MM.1S (cell line): ENCODE data around the gene SPOCK1.

ENCODE experiments used
- DNase-seq: peaks from one replicate; pipeline ENCODE4 v3.0.0-alpha.2; 2015
- H2AFZ ChIP-seq: fragments of 300-600 bp; sonication (generic); 2 replicates; pipeline ENCODE4 v1.6.0; 2016; ENCODE audit warnings: antibody characterized with exemption, low read length
- H3F3A ChIP-seq: fragments of 300-600 bp; sonication (generic); 2 replicates; pipeline ENCODE4 v1.6.1; 2016; ENCODE audit warnings: mild to moderate bottlenecking, antibody characterized with exemption, low read length, moderate library complexity, mixed read lengths; ENCODE audit not compliant: insufficient read depth
- H3K27ac ChIP-seq: fragments of 300-600 bp; sonication (generic); 2 replicates; pipeline ENCODE4 v1.5.1; 2016; ENCODE audit warnings: mild to moderate bottlenecking, low read length
- H3K27me3 ChIP-seq: fragments of 300-600 bp; sonication (generic); replicated peaks from 2 replicates; pipeline ENCODE4 v1.6.0; 2016; ENCODE audit warnings: low read length; ENCODE audit not compliant: insufficient read depth
- H3K36me3 ChIP-seq: fragments of 300-600 bp; sonication (generic); replicated peaks from 2 replicates; pipeline ENCODE4 v1.6.1; 2016; ENCODE audit warnings: mild to moderate bottlenecking, low read length, mixed read lengths; ENCODE audit not compliant: insufficient read depth
- H3K4me1 ChIP-seq: fragments of 300-600 bp; sonication (generic); 2 replicates; pipeline ENCODE4 v1.6.1; 2016; ENCODE audit warnings: low read length, mixed read lengths
- H3K4me2 ChIP-seq: fragments of 300-600 bp; sonication (generic); 2 replicates; pipeline ENCODE4 v1.6.0; 2016; ENCODE audit warnings: low read depth, low read length
- H3K4me3 ChIP-seq: fragments of 300-600 bp; sonication (generic); 2 replicates; pipeline ENCODE4 v1.5.1; 2016; ENCODE audit warnings: low read length, mixed read lengths
- H3K79me2 ChIP-seq: fragments of 300-600 bp; sonication (generic); 2 replicates; pipeline ENCODE4 v1.6.1; 2016; ENCODE audit warnings: mixed run types, low read length, mixed read lengths
- H3K9ac ChIP-seq: fragments of 300-600 bp; sonication (generic); 2 replicates; pipeline ENCODE4 v1.6.1; 2016; ENCODE audit warnings: low read length, mixed read lengths
- H3K9me2 ChIP-seq: fragments of 300-600 bp; sonication (generic); replicated peaks from 2 replicates; pipeline ENCODE4 v1.6.1; 2016; ENCODE audit warnings: mild to moderate bottlenecking, low read length, mixed read lengths; ENCODE audit not compliant: insufficient read depth
- H3K9me3 ChIP-seq: fragments of 300-600 bp; sonication (generic); replicated peaks from 2 replicates; pipeline ENCODE4 v1.6.1; 2016; ENCODE audit warnings: mild to moderate bottlenecking, low read length, mixed read lengths; ENCODE audit not compliant: insufficient read depth
- H4K20me1 ChIP-seq: fragments of 300-600 bp; sonication (generic); 2 replicates; pipeline ENCODE4 v1.6.1; 2016; ENCODE audit warnings: mild to moderate bottlenecking, low read length, moderate library complexity, mixed read lengths; ENCODE audit not compliant: insufficient read depth
- CTCF ChIP-seq: fragments of 300-600 bp; sonication (generic); IDR thresholded peaks from 2 replicates; pipeline ENCODE4 v1.5.1; 2016; ENCODE audit warnings: antibody characterized with exemption, low read length, mixed read lengths
- EZH2 ChIP-seq: fragments of 300-600 bp; sonication (generic); optimal IDR thresholded peaks from 2 replicates; pipeline ENCODE3; 2017; ENCODE audit warnings: low read depth, mild to moderate bottlenecking, antibody characterized with exemption, low read length, mixed read lengths
- EZH2phosphoT487 ChIP-seq: fragments of 300-600 bp; sonication (generic); IDR thresholded peaks from 2 replicates; pipeline ENCODE4 v1.6.1; 2018; ENCODE audit warnings: antibody characterized with exemption, low read length

The SPOCK1 gene

DNA sequence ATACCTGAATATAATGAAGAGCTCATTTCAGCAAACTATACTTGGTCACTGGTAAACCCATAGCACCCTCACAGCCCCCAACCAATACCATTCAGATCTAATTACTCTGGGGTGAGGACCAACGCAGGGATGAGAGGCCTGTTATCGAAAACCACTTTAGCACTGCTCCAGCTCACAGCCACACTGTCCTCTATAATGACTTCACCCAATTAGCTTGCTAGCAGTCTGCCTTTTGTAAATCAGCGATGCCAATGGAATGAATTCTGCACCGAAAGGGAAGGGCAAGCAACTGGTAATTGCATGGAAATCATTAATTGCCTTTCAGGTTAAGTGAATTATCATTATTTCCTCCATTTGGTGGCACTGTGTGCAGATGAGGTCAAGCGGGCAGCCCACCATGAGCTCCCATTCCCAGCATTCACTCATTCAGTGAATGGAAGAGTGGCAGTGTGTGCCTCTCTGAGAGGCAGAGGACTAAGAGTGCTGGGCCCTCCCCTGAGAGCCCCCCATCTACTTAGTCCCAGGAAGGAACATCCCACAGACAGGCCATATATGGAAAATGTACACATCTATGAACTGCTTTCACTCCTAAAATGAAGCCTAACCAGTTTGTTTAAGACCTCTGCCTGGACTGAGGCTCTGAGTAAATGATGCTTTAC, 262.1 kb downstream of the SPOCK1 start:
- Histone ChIP-seq H3K4me2 (no peak overlapping the region), H3K9ac (no peak overlapping the region), H2AFZ (no peak overlapping the region), H3F3A (no peaks in the 10 kb centered on the region), H3K9me2 (no peaks in the 10 kb centered on the region), H3K4me3 (no peak overlapping the region), H3K4me1 (no peaks in the 10 kb centered on the region), H3K9me3 (no peaks in the 10 kb centered on the region), H3K36me3 (no peaks in the 10 kb centered on the region), H3K27me3 (no peaks in the 10 kb centered on the region), H3K27ac (no peak overlapping the region), H3K79me2 (no peaks in the 10 kb centered on the region), H4K20me1 (no peaks in the 10 kb centered on the region)
- no peak for TF ChIP-seq EZH2
- no peak for TF ChIP-seq EZH2phosphoT487
- no peak for TF ChIP-seq CTCF
- DNase-seq: no peak

- Histone ChIP-seq H3F3A (no peaks in the 10 kb centered on the region), H3K4me1 (no peaks in the 10 kb centered on the region), H3K9me3 (no peaks in the 10 kb centered on the region), H3K9ac (no peak overlapping the region), H2AFZ (no peak overlapping the region), H3K36me3 (no peaks in the 10 kb centered on the region), H3K4me3 (no peak overlapping the region), H3K79me2 (no peaks in the 10 kb centered on the region), H3K9me2 (no peaks in the 10 kb centered on the region), H3K27ac (no peak overlapping the region), H3K4me2 (no peak overlapping the region), H4K20me1 (no peaks in the 10 kb centered on the region), H3K27me3 (no peaks in the 10 kb centered on the region)
- DNase-seq: no peak
- TF ChIP-seq EZH2phosphoT487 (no peak), CTCF (no peak), EZH2 (no peak)
Observed at GRCh38 chr5:137236252-137236651, 262.9 kb downstream of the SPOCK1 start.

GRCh38 chr5:137234973-137235943, 263.9 kb downstream of the SPOCK1 start:
- TF ChIP-seq EZH2: no peak
- TF ChIP-seq CTCF: no peak
- no peak for TF ChIP-seq EZH2phosphoT487
- DNase-seq: no peak
- Histone ChIP-seq H3K9me3 (no peaks in the 10 kb centered on the region), H3K4me2 (no peak overlapping the region), H3K4me1 (no peaks in the 10 kb centered on the region), H3K27me3 (no peaks in the 10 kb centered on the region), H3F3A (no peaks in the 10 kb centered on the region), H2AFZ (no peak overlapping the region), H3K27ac (no peak overlapping the region), H3K79me2 (no peaks in the 10 kb centered on the region), H3K9ac (no peak overlapping the region), H4K20me1 (no peaks in the 10 kb centered on the region), H3K4me3 (no peak overlapping the region), H3K9me2 (no peaks in the 10 kb centered on the region), H3K36me3 (no peaks in the 10 kb centered on the region)
